Placental pericyte (primary cell): ENCODE results near the gene PRUNE1. TPM values are rescaled to one million over a fixed set of nuclear protein-coding genes. Genes with fewer than 3 reads are reported as not detected.

Experiments
- small RNA-seq: library from RNA; depleted of rRNA; stranded (forward); fragments of <200 nt; gene quantifications from one replicate; pipeline ENCODE3, GENCODE V24; 2012; ENCODE audit warnings: low replicate concordance
- total RNA-seq: library from RNA; depleted of rRNA; stranded (reverse); fragments of >200 nt; gene quantifications from 2 replicates; pipeline ENCODE4 v1.2.3, GENCODE V29; 2012

Gene PRUNE1, protein sequence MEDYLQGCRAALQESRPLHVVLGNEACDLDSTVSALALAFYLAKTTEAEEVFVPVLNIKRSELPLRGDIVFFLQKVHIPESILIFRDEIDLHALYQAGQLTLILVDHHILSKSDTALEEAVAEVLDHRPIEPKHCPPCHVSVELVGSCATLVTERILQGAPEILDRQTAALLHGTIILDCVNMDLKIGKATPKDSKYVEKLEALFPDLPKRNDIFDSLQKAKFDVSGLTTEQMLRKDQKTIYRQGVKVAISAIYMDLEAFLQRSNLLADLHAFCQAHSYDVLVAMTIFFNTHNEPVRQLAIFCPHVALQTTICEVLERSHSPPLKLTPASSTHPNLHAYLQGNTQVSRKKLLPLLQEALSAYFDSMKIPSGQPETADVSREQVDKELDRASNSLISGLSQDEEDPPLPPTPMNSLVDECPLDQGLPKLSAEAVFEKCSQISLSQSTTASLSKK
- 7.7 and 8.9 TPM in 2 replicates for total RNA-seq

GRCh38 chr1:151008244-151009205, at the start of gene PRUNE1:
Gene PRUNE1, plus strand, starts transcription at chr1:151008449. Its CDS starts 184 bp downstream, at chr1:151008633.

GRCh38 chr1:150974580-150975478, 33.4 kb upstream of the PRUNE1 start, which contains the start of gene CERS2:
Gene CERS2, minus strand, starts transcription at chr1:150974835. Its CDS starts 5,745 bp downstream, at chr1:150969090.

GRCh38 chr1:150981805-150982712, 26.2 kb upstream of the PRUNE1 start, which contains the start of gene ANXA9:
Gene ANXA9, plus strand, starts transcription at chr1:150982292. Its CDS starts 814 bp downstream, at chr1:150983106.

DNA sequence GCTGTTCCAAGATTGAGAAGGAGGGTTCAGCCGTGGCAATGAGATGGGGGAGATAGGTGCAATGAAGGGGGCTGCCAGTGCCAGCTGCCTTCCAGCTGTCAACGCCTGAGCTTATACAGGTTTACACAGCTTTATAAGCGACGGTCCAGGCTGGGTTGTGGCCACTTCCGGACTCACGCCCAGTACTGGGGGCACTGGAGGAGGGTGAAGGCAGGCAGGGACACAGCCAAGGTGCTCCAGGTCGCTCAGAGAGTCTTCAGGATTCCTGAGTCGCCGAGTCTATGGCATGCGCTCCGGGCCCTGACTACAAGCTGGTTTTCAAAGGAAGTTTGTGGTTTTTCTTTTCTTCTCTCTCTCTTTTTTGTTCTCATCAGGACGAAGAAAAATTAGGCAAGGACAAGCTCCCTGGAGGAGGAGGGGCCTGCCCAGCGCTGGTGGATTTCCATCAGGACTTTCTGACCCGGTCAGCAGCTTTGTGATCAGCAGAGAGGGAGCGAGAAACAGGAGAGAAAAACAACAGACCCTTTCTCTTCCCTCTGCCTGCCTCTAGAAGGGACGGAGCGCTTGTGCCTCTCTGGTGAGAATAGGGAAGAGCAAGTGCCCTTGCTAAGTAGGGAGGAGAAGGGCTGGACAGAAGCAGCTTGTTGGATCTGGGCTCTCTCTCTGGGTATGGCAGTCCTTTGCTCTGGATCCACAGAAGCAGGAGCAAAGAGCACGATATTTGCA, 1.8 kb upstream of the PRUNE1 start, which contains the start of gene MINDY1:
Gene MINDY1 (minus strand): TSS at position 576 of the 726 bp plus-strand sequence. CDS start 4,285 bp downstream, outside the sequence.

GRCh38 chr1:151036356-151036755, 28.1 kb downstream of the PRUNE1 start, which contains the start of gene BNIPL:
Gene BNIPL, plus strand, starts transcription at chr1:151036586. Its CDS starts 140 bp downstream, at chr1:151036726.

GRCh38 chr1:151047591-151047924, 39.3 kb downstream of the PRUNE1 start, which contains the start of gene C1orf56:
Gene C1orf56, plus strand, starts transcription at chr1:151047751. Its CDS starts 97 bp downstream, at chr1:151047848.

DNA sequence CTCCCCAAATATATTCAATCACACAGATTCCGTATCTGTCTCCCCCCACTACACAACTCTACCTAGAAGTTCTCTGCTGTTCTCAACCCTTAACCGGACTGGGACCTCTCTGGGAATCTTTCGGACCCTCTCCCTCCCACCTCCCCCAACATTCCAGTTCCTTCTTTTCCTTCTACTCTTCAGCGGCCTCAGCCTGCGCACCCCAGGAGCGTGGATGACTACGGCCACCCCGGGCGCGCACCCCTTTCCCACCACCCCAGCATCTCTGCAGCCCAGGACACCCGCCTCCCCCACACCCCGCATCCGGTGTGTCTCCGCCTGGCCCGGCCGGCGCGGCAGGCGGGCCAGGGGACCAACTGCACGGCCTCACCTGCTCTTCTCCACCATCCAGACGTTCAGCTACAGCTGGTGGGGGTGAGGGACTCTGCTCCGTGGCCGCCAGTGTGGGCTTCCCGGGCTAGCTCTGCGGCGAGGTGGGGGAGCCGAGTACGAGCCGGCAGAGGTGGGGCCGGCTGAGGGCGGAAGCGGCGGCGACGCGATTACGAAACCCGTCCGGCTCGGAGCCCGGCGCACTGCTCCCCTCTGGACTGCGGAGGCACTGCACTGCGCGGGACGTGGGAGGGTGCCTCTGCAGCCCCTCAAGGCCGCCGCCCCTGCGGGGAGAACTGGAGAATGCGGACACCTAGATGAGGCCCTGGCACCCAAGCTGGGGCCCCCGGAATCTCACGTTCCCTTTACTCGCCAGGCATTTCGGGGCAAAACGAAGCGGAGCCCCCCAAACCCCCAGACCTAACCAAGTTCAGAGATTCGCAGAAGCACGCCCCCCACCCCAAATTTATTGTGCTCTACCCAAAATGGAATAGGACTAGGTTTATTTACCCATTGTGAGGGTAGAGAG, 51.1 kb downstream of the PRUNE1 start, which contains the start of gene CDC42SE1:
Gene CDC42SE1 (minus strand): TSS at position 514 of the 898 bp plus-strand sequence. CDS start 3,892 bp downstream, outside the sequence.

DNA sequence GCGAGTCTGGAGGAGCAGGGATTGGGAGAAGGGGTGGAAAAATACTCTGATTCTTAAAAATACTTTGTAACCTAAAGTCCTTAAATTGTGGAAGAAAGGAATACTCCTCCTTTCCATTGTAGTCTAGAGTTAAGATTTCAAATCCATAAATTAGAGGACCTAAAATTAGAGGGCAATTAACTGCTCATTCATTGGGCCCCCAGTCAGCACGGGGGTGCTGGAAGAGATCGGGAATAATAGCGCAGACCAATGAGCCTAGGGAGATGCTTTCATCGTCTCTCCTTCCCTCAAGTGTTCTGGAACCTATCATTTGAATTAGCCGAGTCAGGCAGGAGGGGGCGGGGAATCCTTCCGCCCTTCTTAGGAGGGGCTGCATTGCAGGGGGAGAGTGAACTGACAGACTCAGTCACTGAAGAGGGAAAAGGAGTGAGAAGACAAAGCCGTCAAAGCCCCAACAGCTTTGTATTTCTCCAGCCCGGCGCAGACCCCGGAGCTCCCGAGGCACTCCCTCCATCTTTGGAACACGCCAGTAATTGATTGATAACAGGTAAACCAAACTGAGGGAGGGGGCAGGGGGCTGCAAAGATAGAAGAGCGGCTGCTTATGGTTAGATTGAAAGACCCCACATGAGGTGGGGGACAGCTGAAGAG, 51.9 kb downstream of the PRUNE1 start, which contains the start of gene MLLT11:
Gene MLLT11 (plus strand): TSS at position 391 of the 650 bp plus-strand sequence. CDS start 6,828 bp downstream, outside the sequence.

DNA sequence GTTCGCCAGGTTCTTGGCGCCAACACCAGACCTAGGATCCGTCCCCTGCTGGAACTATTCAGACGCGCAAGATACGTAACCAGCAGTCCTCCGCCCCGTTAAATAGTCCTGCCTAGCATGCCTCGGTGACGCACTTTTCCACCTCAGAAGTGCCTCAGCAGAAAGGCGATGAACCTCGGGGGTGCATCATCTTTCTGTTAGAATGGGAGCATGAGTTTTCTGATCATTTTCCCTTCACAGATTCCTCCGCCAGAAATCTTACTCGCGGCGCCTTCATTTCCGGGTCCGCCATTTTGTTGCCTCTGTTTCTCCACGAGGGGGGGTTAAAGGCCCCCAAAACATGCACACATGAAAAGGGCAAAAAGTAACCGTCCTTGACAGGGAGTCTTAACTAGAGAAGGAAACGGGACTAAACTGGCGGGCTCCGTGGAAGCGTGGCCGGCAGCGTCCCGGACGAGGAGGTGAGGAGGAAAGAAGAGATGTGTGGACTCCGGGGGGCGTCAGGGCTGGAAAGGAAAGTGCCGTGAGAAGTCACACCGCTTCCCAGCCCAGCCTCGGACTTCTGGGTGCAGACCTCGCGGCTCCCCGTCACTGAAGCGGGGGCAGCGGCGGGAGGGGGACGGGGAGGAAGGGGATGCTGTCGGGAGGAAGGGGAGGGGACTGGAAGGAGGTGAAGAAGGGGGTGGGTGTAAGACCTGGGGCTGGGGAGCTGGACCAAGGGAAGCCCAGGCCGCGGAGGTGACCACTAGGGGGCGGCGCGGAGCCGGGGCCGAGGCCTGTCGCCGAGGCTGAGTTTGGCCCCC, 62.4 kb downstream of the PRUNE1 start, which contains the start of gene GABPB2:
Gene GABPB2 (plus strand): TSS at position 288 of the 803 bp plus-strand sequence. CDS start 17,429 bp downstream, outside the sequence.

Small RNA genes lying within 50 kb of the gene (small RNA-seq; reads per million reads assigned to genes)
- 0.59 reads per million, percentile 24 among the genes with 10 or more reads in this experiment for gene RNU6-884P

Other genes with a start within 250 kb of the PRUNE1 start
- gene CTSS, start 242.7 kb upstream of the PRUNE1 start, total RNA-seq = 11.8 and 28.6 TPM in 2 replicates
- gene CTSK, start 200.2 kb upstream of the PRUNE1 start, total RNA-seq = 90.2 and 215 TPM in 2 replicates
- 37.2 and 59.3 TPM in 2 replicates for gene ARNT, start 131.8 kb upstream of the PRUNE1 start, total RNA-seq
- not detected in 2 replicates for gene CTXND2, start 121.3 kb upstream of the PRUNE1 start, total RNA-seq
- 39.1 and 42.7 TPM in 2 replicates for gene SETDB1, start 82.1 kb upstream of the PRUNE1 start, total RNA-seq
- gene CERS2, start 33.6 kb upstream of the PRUNE1 start, total RNA-seq = 136 and 182 TPM in 2 replicates
- gene ANXA9, start 26.2 kb upstream of the PRUNE1 start, total RNA-seq = under 0.01 and 0.22 TPM in 2 replicates
- 5.9 and 9.2 TPM in 2 replicates for gene MINDY1, start 1.5 kb upstream of the PRUNE1 start, total RNA-seq
- 0.22 and 0.29 TPM in 2 replicates for gene BNIPL, start 28.1 kb downstream of the PRUNE1 start, total RNA-seq
- gene C1orf56, start 39.3 kb downstream of the PRUNE1 start, total RNA-seq = 2.9 and 3.3 TPM in 2 replicates
- gene CDC42SE1, start 51.2 kb downstream of the PRUNE1 start, total RNA-seq = 68.1 and 106 TPM in 2 replicates
- 2.8 and 10.7 TPM in 2 replicates for gene MLLT11, start 51.9 kb downstream of the PRUNE1 start, total RNA-seq
- 9.7 and 9.8 TPM in 2 replicates for gene GABPB2, start 62.3 kb downstream of the PRUNE1 start, total RNA-seq
- 0.57 and 1.8 TPM in 2 replicates for gene SEMA6C, start 138.2 kb downstream of the PRUNE1 start, total RNA-seq
- gene TNFAIP8L2, start 148.2 kb downstream of the PRUNE1 start, total RNA-seq = not detected in 2 replicates
- gene LYSMD1, start 157.5 kb downstream of the PRUNE1 start, total RNA-seq = 13.6 and 14.2 TPM in 2 replicates
- gene SCNM1, start 157.7 kb downstream of the PRUNE1 start, total RNA-seq = 29.8 and 31.1 TPM in 2 replicates
- not detected in 2 replicates for gene TMOD4, start 167.5 kb downstream of the PRUNE1 start, total RNA-seq
- gene VPS72, start 181.7 kb downstream of the PRUNE1 start, total RNA-seq = 35.5 and 55.4 TPM in 2 replicates
- 71.9 and 78.6 TPM in 2 replicates for gene PIP5K1A, start 190.1 kb downstream of the PRUNE1 start, total RNA-seq
- 156 and 173 TPM in 2 replicates for gene PSMD4, start 246.3 kb downstream of the PRUNE1 start, total RNA-seq